HG03378 (cell line): ENCODE results near the gene VIL1.

Experiments
- ATAC-seq: cut with Tn5 transposase; IDR thresholded peaks from one replicate; pipeline ENCODE4 v1.9.1; 2021; ENCODE audit warnings: mild to moderate bottlenecking, moderate library complexity; ENCODE audit not compliant: unreplicated experiment

Gene VIL1

GRCh38 chr2:218418717-218419458 is at the start of gene VIL1:
Gene VIL1, plus strand, starts transcription at chr2:218419123. Its CDS starts 4,656 bp downstream, at chr2:218423779.
- no peak for ATAC-seq

- ATAC-seq: no peak
Observed at GRCh38 chr2:218369330-218369729, 49.6 kb upstream of the VIL1 start.

GRCh38 chr2:218370410-218371063 is 48.4 kb upstream of the VIL1 start:
- no peak for ATAC-seq

- no peak for ATAC-seq
Observed at GRCh38 chr2:218371983-218372350, 47.0 kb upstream of the VIL1 start.

- no peak for ATAC-seq
Observed at GRCh38 chr2:218374795-218375194, 44.1 kb upstream of the VIL1 start.

- no peak for ATAC-seq
Observed at GRCh38 chr2:218375212-218375611, 43.7 kb upstream of the VIL1 start.

- no peak for ATAC-seq
Observed at GRCh38 chr2:218378053-218378452, 40.9 kb upstream of the VIL1 start.

GRCh38 chr2:218381916-218382366 is 37.0 kb upstream of the VIL1 start, which contains the start of gene SLC11A1:
Gene SLC11A1, plus strand, starts transcription at chr2:218382273. Its CDS starts 96 bp downstream, at chr2:218382369.
- no peak for ATAC-seq

- ATAC-seq: no peak
Observed at GRCh38 chr2:218382785-218383184, 36.1 kb upstream of the VIL1 start.

- ATAC-seq: no peak
Observed at GRCh38 chr2:218383892-218384519, 34.9 kb upstream of the VIL1 start.

- ATAC-seq: no peak
Observed at GRCh38 chr2:218384975-218385374, 33.9 kb upstream of the VIL1 start.

- no peak for ATAC-seq
Observed at GRCh38 chr2:218386505-218387368, 32.2 kb upstream of the VIL1 start.

GRCh38 chr2:218387369-218388194 is 31.3 kb upstream of the VIL1 start:
- ATAC-seq: no peak

GRCh38 chr2:218389333-218390150 is 29.4 kb upstream of the VIL1 start:
- ATAC-seq: no peak

GRCh38 chr2:218391202-218391601 is 27.7 kb upstream of the VIL1 start:
- ATAC-seq: no peak

- no peak for ATAC-seq
Observed at GRCh38 chr2:218392459-218392858, 26.5 kb upstream of the VIL1 start.

- ATAC-seq: no peak
Observed at GRCh38 chr2:218392891-218393462, 25.9 kb upstream of the VIL1 start.

- no peak for ATAC-seq
Observed at GRCh38 chr2:218393750-218394290, 25.1 kb upstream of the VIL1 start.
